ENCODE data around the gene RBMS3.

DNA sequence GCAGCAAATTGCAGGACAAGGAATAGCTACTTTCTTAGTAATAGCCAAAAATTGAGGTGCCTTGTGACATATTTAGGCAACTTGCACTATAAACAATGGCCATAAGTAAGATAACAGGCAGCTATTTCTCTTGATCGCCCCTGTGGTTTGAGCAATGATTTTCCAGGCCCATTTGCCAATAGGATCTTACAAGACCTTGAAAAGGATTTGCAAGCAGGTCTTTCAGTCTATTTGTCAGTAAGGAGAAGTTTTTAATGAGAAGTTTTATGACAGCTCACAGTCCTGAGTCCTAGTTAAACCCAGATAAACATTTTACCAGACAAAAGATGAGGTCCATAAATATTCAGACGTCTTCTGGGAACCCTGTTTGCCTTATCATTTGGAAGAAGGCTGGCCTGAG lies 645.5 kb downstream of the RBMS3 start:
- TF ChIP-seq, protein P1, sequence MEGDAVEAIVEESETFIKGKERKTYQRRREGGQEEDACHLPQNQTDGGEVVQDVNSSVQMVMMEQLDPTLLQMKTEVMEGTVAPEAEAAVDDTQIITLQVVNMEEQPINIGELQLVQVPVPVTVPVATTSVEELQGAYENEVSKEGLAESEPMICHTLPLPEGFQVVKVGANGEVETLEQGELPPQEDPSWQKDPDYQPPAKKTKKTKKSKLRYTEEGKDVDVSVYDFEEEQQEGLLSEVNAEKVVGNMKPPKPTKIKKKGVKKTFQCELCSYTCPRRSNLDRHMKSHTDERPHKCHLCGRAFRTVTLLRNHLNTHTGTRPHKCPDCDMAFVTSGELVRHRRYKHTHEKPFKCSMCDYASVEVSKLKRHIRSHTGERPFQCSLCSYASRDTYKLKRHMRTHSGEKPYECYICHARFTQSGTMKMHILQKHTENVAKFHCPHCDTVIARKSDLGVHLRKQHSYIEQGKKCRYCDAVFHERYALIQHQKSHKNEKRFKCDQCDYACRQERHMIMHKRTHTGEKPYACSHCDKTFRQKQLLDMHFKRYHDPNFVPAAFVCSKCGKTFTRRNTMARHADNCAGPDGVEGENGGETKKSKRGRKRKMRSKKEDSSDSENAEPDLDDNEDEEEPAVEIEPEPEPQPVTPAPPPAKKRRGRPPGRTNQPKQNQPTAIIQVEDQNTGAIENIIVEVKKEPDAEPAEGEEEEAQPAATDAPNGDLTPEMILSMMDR (IDR thresholded peaks at IDR 0.05): no peak
- no peak for TF ChIP-seq POLR2A (IDR thresholded peaks at IDR 0.05)
